WTC11 (cell line): Measurements from ENCODE around the gene MAMDC2. TPM values are rescaled to one million over a fixed set of nuclear protein-coding genes. Genes with fewer than 3 reads are reported as not detected.

Experiments
- ATAC-seq: fragments of 200-7000 bp; cut with Tn5 transposase; 2 replicates; pipeline ENCODE4 v1.10.0; 2021; ENCODE audit warnings: mild to moderate bottlenecking, moderate library complexity
- CTCF ChIA-PET: fragments of 300-600 bp; sonication (Branson Sonifier 250); formaldehyde crosslinking; loops from one replicate; lab custom pipeline; 2021; ENCODE audit warnings: antibody characterized with exemption; lab: Charles Lee
- POLR2A ChIA-PET: fragments of 350-600 bp; sonication (Branson Sonifier 250); formaldehyde crosslinking; loops from one replicate; lab custom pipeline; 2021; ENCODE audit warnings: antibody characterized with exemption; lab: Charles Lee
- DNase-seq: peaks from one replicate; pipeline ENCODE4 v3.0.0; 2021; ENCODE audit warnings: low spot score
- H3K27ac Mint-ChIP-seq: 2 replicates; pipeline ENCODE4 v1.8.0; 2021; ENCODE audit warnings: mixed read lengths
- H3K27me3 Mint-ChIP-seq: 2 replicates; pipeline ENCODE4 v1.8.0; 2021; ENCODE audit warnings: low read depth, mild to moderate bottlenecking, moderate library complexity, mixed read lengths
- H3K36me3 Mint-ChIP-seq: 2 replicates; pipeline ENCODE4 v1.8.0; 2021; ENCODE audit warnings: mixed read lengths
- H3K4me1 Mint-ChIP-seq: 2 replicates; pipeline ENCODE4 v1.8.0; 2022; ENCODE audit warnings: mixed read lengths
- H3K4me3 Mint-ChIP-seq: 2 replicates; pipeline ENCODE4 v1.8.0; 2021; ENCODE audit warnings: mild to moderate bottlenecking, moderate library complexity, mixed read lengths
- H3K9me3 Mint-ChIP-seq: 2 replicates; pipeline ENCODE4 v1.8.0; 2021; ENCODE audit warnings: mixed read lengths
- ARID4B ChIP-seq: sonication (generic); formaldehyde crosslinking; IDR thresholded peaks from 2 replicates; pipeline ENCODE4 v1.8.0; 2023; ENCODE audit warnings: missing genetic modification reagents, mild to moderate bottlenecking, borderline replicate concordance
- ATF2 ChIP-seq: sonication (generic); formaldehyde crosslinking; IDR thresholded peaks from 2 replicates; pipeline ENCODE4 v1.8.1; 2022; ENCODE audit warnings: low read depth, missing genetic modification reagents, borderline replicate concordance
- FOXJ3 ChIP-seq: sonication (generic); formaldehyde crosslinking; IDR thresholded peaks from 2 replicates; pipeline ENCODE4 v1.9.0; 2021; ENCODE audit warnings: missing genetic modification reagents, mild to moderate bottlenecking, borderline replicate concordance
- HMGA2 ChIP-seq: fragments of 250-450 bp; sonication (Bioruptor Pico); IDR thresholded peaks from 2 replicates; pipeline ENCODE4 v1.4.0; 2021; ENCODE audit warnings: mild to moderate bottlenecking, moderate library complexity
- MAX ChIP-seq: sonication (generic); formaldehyde crosslinking; IDR thresholded peaks from 2 replicates; pipeline ENCODE4 v1.8.0; 2022; ENCODE audit warnings: mild to moderate bottlenecking, missing genetic modification reagents
- SMAD4 ChIP-seq: sonication (generic); formaldehyde crosslinking; IDR thresholded peaks from 2 replicates; pipeline ENCODE4 v1.8.0; 2022; ENCODE audit warnings: mild to moderate bottlenecking, missing genetic modification reagents
- TP53 ChIP-seq: sonication (generic); formaldehyde crosslinking; IDR thresholded peaks from 2 replicates; pipeline ENCODE4 v1.8.1; 2023; ENCODE audit warnings: mild to moderate bottlenecking, missing genetic modification reagents
- ZMAT4 ChIP-seq: fragments of 250-450 bp; sonication (Bioruptor Pico); IDR thresholded peaks from 2 replicates; pipeline ENCODE4 v1.9.0; 2021; ENCODE audit warnings: mild to moderate bottlenecking
- total RNA-seq: library from RNA; stranded (reverse); gene quantifications from 3 replicates; pipeline ENCODE4 v1.2.3, GENCODE V29; 2021
- TF ChIP-seq, protein P1 (sequence below): sonication (generic); formaldehyde crosslinking; IDR thresholded peaks from 2 replicates; pipeline ENCODE4 v1.8.0; 2022; ENCODE audit warnings: missing genetic modification reagents

MAMDC2 gene
- total RNA-seq, 1 experiment from 2014 or later, result 6.0 TPM

- CTCF ChIA-PET, result interaction anchor here (1.2 to 3.7 kb wide), 2 partner anchors 28 to 31 kb away, joined by 3 to 18 read pairs; no protein-coding TSS in a partner anchor
These were observed 35.9 kb downstream of the MAMDC2 start for GRCh38 chr9:70079417-70080037.

More at GRCh38 chr9:70079417-70080037, 35.9 kb downstream of the MAMDC2 start:
- Mint-ChIP-seq H3K36me3 (no peaks in the 10 kb centered on the region), H3K27ac (no peak overlapping the region), H3K9me3 (no peaks in the 10 kb centered on the region), H3K4me1 (peaks cover 32% of the 10 kb centered on the region), H3K4me3 (no peak overlapping the region), H3K27me3 (no peaks in the 10 kb centered on the region)
- POLR2A ChIA-PET, result no interaction called here
- peak; percentile 62 for ATAC-seq
- TF ChIP-seq HMGA2 (CRISPR knock-in tag) (no peak), TP53 (CRISPR knock-in tag) (no peak), ATF2 (CRISPR knock-in tag) (no peak), SMAD4 (no peak), FOXJ3 (no peak), MAX (CRISPR knock-in tag) (no peak), ZMAT4 (CRISPR knock-in tag) (no peak), ARID4B (CRISPR knock-in tag) (no peak)
- TF ChIP-seq, protein P1, sequence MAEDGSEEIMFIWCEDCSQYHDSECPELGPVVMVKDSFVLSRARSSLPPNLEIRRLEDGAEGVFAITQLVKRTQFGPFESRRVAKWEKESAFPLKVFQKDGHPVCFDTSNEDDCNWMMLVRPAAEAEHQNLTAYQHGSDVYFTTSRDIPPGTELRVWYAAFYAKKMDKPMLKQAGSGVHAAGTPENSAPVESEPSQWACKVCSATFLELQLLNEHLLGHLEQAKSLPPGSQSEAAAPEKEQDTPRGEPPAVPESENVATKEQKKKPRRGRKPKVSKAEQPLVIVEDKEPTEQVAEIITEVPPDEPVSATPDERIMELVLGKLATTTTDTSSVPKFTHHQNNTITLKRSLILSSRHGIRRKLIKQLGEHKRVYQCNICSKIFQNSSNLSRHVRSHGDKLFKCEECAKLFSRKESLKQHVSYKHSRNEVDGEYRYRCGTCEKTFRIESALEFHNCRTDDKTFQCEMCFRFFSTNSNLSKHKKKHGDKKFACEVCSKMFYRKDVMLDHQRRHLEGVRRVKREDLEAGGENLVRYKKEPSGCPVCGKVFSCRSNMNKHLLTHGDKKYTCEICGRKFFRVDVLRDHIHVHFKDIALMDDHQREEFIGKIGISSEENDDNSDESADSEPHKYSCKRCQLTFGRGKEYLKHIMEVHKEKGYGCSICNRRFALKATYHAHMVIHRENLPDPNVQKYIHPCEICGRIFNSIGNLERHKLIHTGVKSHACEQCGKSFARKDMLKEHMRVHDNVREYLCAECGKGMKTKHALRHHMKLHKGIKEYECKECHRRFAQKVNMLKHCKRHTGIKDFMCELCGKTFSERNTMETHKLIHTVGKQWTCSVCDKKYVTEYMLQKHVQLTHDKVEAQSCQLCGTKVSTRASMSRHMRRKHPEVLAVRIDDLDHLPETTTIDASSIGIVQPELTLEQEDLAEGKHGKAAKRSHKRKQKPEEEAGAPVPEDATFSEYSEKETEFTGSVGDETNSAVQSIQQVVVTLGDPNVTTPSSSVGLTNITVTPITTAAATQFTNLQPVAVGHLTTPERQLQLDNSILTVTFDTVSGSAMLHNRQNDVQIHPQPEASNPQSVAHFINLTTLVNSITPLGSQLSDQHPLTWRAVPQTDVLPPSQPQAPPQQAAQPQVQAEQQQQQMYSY (CRISPR knock-in tag), result no peak
- no peak for DNase-seq
